Fibroblast of the aortic adventitia (primary cell): ENCODE results near the gene NFATC3. TPM values are rescaled to one million over a fixed set of nuclear protein-coding genes. Genes with fewer than 3 reads are reported as not detected.

Experiments
- DNase-seq: peaks from one replicate; pipeline ENCODE4 v3.0.0-alpha.2; 2010; ENCODE audit warnings: low read depth
- H3K4me3 ChIP-seq: 2 replicates; pipeline ENCODE4 v1.5.1; 2011; ENCODE audit warnings: low read depth, mild to moderate bottlenecking, control low read depth, low read length, moderate library complexity
- CTCF ChIP-seq: IDR thresholded peaks from 2 replicates; pipeline ENCODE4 v1.5.1; 2011; ENCODE audit warnings: mild to moderate bottlenecking, low read length, control low read depth, inconsistent platforms; ENCODE audit not compliant: insufficient read depth
- total RNA-seq: library from RNA; depleted of rRNA; stranded (reverse); fragments of >200 nt; gene quantifications from 2 replicates; pipeline ENCODE4 v1.2.3, GENCODE V29; 2012; ENCODE audit warnings: low replicate concordance

NFATC3 gene
- total RNA-seq, 1 donor = 36.3 TPM

- no peak for DNase-seq
- H3K4me3 ChIP-seq = no peak overlapping the region
- no peak for TF ChIP-seq CTCF
Measured at GRCh38 chr16:68066763-68067162, 18.4 kb upstream of the NFATC3 start.

- no peak for DNase-seq
- no peak overlapping the region for H3K4me3 ChIP-seq
- no peak for TF ChIP-seq CTCF
Measured at GRCh38 chr16:68068926-68069325, 16.2 kb upstream of the NFATC3 start.

GRCh38 chr16:68069511-68070248 is 15.5 kb upstream of the NFATC3 start:
- no peak overlapping the region for H3K4me3 ChIP-seq
- TF ChIP-seq CTCF = no peak
- DNase-seq = no peak

GRCh38 chr16:68070249-68070730 is 14.9 kb upstream of the NFATC3 start:
- no peak overlapping the region for H3K4me3 ChIP-seq
- no peak for TF ChIP-seq CTCF
- no peak for DNase-seq

- DNase-seq = no peak
- no peak overlapping the region for H3K4me3 ChIP-seq
- no peak for TF ChIP-seq CTCF
Measured at GRCh38 chr16:68070806-68071517, 14.2 kb upstream of the NFATC3 start.

GRCh38 chr16:68071518-68071901 is 13.7 kb upstream of the NFATC3 start:
- H3K4me3 ChIP-seq = no peak overlapping the region
- DNase-seq = no peak
- TF ChIP-seq CTCF = no peak
